Keratinocyte (primary cell): ENCODE results near the gene TPK1. TPM values are rescaled to one million over a fixed set of nuclear protein-coding genes. Genes with fewer than 3 reads are reported as not detected.

Experiments
- DNase-seq: peaks from one replicate; pipeline ENCODE4 v3.0.0-alpha.2; 2011; ENCODE audit warnings: low read depth, missing footprints, low spot score
- FAIRE-seq: peaks from 2 replicates; lab custom pipeline; 2011; peaks lifted over from hg19 to GRCh38; lab: Jason Lieb, UNC
- H2AFZ ChIP-seq: 2 replicates; pipeline ENCODE4 v1.6.0; 2012; ENCODE audit warnings: low read length, control low read depth, inconsistent platforms; ENCODE audit not compliant: control insufficient read depth
- H3K27ac ChIP-seq: 2 replicates; pipeline ENCODE4 v1.5.1; 2011; ENCODE audit warnings: low read length; ENCODE audit not compliant: control insufficient read depth, insufficient read depth
- H3K27me3 ChIP-seq: 3 replicates; pipeline ENCODE4 v1.6.0; 2011; ENCODE audit warnings: low read length; ENCODE audit not compliant: control insufficient read depth, insufficient read depth; ENCODE audit errors: extremely low read depth
- H3K36me3 ChIP-seq, 2 experiments: 2 replicates in 1 of 2; 3 replicates in 1 of 2; pipeline ENCODE4 v1.5.1; 2011; ENCODE audit warnings: low read length in 2 of 2, mild to moderate bottlenecking in 1 of 2; ENCODE audit not compliant: control insufficient read depth in 2 of 2, insufficient read depth in 2 of 2; ENCODE audit errors: extremely low read depth in 1 of 2
- H3K4me1 ChIP-seq: 3 replicates; pipeline ENCODE4 v1.5.1; 2011; ENCODE audit warnings: low read length; ENCODE audit not compliant: control insufficient read depth, insufficient read depth; ENCODE audit errors: extremely low read depth
- H3K4me2 ChIP-seq: 3 replicates; pipeline ENCODE4 v1.6.0; 2011; ENCODE audit warnings: low read depth, low read length; ENCODE audit not compliant: control insufficient read depth, insufficient read depth; ENCODE audit errors: extremely low read depth
- H3K4me3 ChIP-seq, 3 experiments: fragments of 200-600 bp in 1 of 3; sonication (generic) in 1 of 3; 2 replicates in 2 of 3; 3 replicates in 1 of 3; pipeline ENCODE4 v1.5.1; 2011 to 2016; ENCODE audit warnings: low read length in 3 of 3, mild to moderate bottlenecking in 3 of 3, control low read depth in 2 of 3, inconsistent platforms in 1 of 3, low read depth in 1 of 3, mixed read lengths in 1 of 3, mixed run types in 1 of 3, moderate library complexity in 1 of 3; ENCODE audit not compliant: control insufficient read depth in 2 of 3, insufficient read depth in 2 of 3; ENCODE audit errors: extremely low read depth in 1 of 3
- H3K79me2 ChIP-seq: 2 replicates; pipeline ENCODE4 v1.6.0; 2012; ENCODE audit warnings: low read length; ENCODE audit not compliant: control insufficient read depth, insufficient read depth
- H3K9ac ChIP-seq: 3 replicates; pipeline ENCODE4 v1.6.0; 2011; ENCODE audit warnings: low read length; ENCODE audit not compliant: control insufficient read depth, insufficient read depth; ENCODE audit errors: extremely low read depth
- H3K9me1 ChIP-seq: 3 replicates; pipeline ENCODE4 v1.6.0; 2011; ENCODE audit warnings: low read length; ENCODE audit not compliant: control insufficient read depth, insufficient read depth; ENCODE audit errors: extremely low read depth
- H3K9me3 ChIP-seq: 2 replicates; pipeline ENCODE4 v1.5.1; 2012; ENCODE audit warnings: low read depth, low read length; ENCODE audit not compliant: control insufficient read depth
- H4K20me1 ChIP-seq: 3 replicates; pipeline ENCODE4 v1.6.0; 2011; ENCODE audit warnings: low read length; ENCODE audit not compliant: control insufficient read depth, insufficient read depth; ENCODE audit errors: extremely low read depth
- CTCF ChIP-seq, 3 experiments: IDR thresholded peaks in 1 of 3; conservative IDR thresholded peaks in 1 of 3; optimal IDR thresholded peaks in 1 of 3; 2 replicates in 2 of 3; 3 replicates in 1 of 3; pipeline versions ENCODE3 to v1.5.1; 2011; ENCODE audit warnings: low read length in 3 of 3, mild to moderate bottlenecking in 3 of 3, moderate library complexity in 2 of 3, control low read depth in 1 of 3, inconsistent platforms in 1 of 3; ENCODE audit not compliant: insufficient read depth in 2 of 3; ENCODE audit errors: extremely low read depth in 1 of 3
- EZH2 ChIP-seq: IDR thresholded peaks from one replicate; pipeline ENCODE4 v1.6.1; 2012; ENCODE audit warnings: inconsistent platforms, mild to moderate bottlenecking, low read length, moderate library complexity
- dilution Hi-C: fragments of 300-500 bp; cut with MboI; formaldehyde crosslinking; loops from one replicate; pipeline ENCODE4 v1.7.0; 2020; ENCODE audit warnings: low sequenced_read_pairs; ENCODE audit not compliant: extremely low pct_ligation_motif_present
- polyA plus RNA-seq, 5 experiments: library from polyadenylated mRNA; depleted of rRNA in 3 of 5; stranded (reverse) in 3 of 5; stranded (forward) in 1 of 5; unstranded in 1 of 5; fragments of >200 nt; gene quantifications; 1 replicate in 1 of 5; 2 replicates in 3 of 5; 3 replicates in 1 of 5; pipeline versions ENCODE4 v1.2.1 to v1.2.3, GENCODE V29; 2011 to 2012; ENCODE audit warnings: missing spikeins in 2 of 5, low read depth in 1 of 5, low replicate concordance in 1 of 5

TPK1 gene
- polyA plus RNA-seq, 1 donor (not counting 4 experiments of a cell fraction or from before 2014, with no cell fraction given), result 1.9 TPM

- H3K27ac ChIP-seq, result no peak overlapping the region
- no peaks in the 10 kb centered on the region for H3K9me3 ChIP-seq
- no peaks in the 10 kb centered on the region for H3K79me2 ChIP-seq
- H3K9me1 ChIP-seq, result no peaks in the 10 kb centered on the region
- H3K27me3 ChIP-seq, result no peaks in the 10 kb centered on the region
- FAIRE-seq (peak; percentile 59), DNase-seq (peak; percentile 17)
- no peak overlapping the region for H3K9ac ChIP-seq
- no peaks in the 10 kb centered on the region for H3K36me3 ChIP-seq
- dilution Hi-C loops, result no loop called here
- H3K4me2 ChIP-seq, result no peak overlapping the region
- no peak overlapping the region for H3K4me3 ChIP-seq
- H3K4me1 ChIP-seq, result peaks cover 8% of the 10 kb centered on the region
- TF ChIP-seq CTCF (optimal IDR thresholded peaks at IDR 0.05 in 1 of 3, IDR thresholded peaks at IDR 0.05 in 1 of 3, conservative IDR thresholded peaks at IDR 0.05 in 1 of 3; ENCODE audit: extremely low read depth in 1 of 3, insufficient read depth in 2 of 3, low read length in 3 of 3) (no peak), EZH2 (no peak)
- no peaks in the 10 kb centered on the region for H4K20me1 ChIP-seq
- no peak overlapping the region for H2AFZ ChIP-seq
Observed at GRCh38 chr7:144824360-144824759, 11.5 kb downstream of the TPK1 start.

GRCh38 chr7:144822223-144822622, 13.6 kb downstream of the TPK1 start:
- Histone ChIP-seq H3K4me1 (peaks cover 8% of the 10 kb centered on the region), H3K4me2 (no peak overlapping the region), H3K79me2 (no peaks in the 10 kb centered on the region), H3K27me3 (no peaks in the 10 kb centered on the region), H3K9me1 (no peaks in the 10 kb centered on the region), H3K4me3 (no peak overlapping the region), H3K9me3 (no peaks in the 10 kb centered on the region), H4K20me1 (no peaks in the 10 kb centered on the region), H2AFZ (no peak overlapping the region), H3K27ac (no peak overlapping the region), H3K9ac (no peak overlapping the region), H3K36me3 (no peaks in the 10 kb centered on the region)
- DNase-seq (no peak), FAIRE-seq (no peak)
- dilution Hi-C loops, result no loop called here
- no peak for TF ChIP-seq EZH2
- no peak for TF ChIP-seq CTCF (optimal IDR thresholded peaks at IDR 0.05 in 1 of 3, IDR thresholded peaks at IDR 0.05 in 1 of 3, conservative IDR thresholded peaks at IDR 0.05 in 1 of 3; ENCODE audit: extremely low read depth in 1 of 3, insufficient read depth in 2 of 3, low read length in 3 of 3)
